ENCODE measurements around the gene TNIK. TPM values are rescaled to one million over a fixed set of nuclear protein-coding genes. Genes with fewer than 3 reads are reported as not detected.

The TNIK gene
- total RNA-seq, 1 donor from 2014 or later, result 17.0 TPM

DNA sequence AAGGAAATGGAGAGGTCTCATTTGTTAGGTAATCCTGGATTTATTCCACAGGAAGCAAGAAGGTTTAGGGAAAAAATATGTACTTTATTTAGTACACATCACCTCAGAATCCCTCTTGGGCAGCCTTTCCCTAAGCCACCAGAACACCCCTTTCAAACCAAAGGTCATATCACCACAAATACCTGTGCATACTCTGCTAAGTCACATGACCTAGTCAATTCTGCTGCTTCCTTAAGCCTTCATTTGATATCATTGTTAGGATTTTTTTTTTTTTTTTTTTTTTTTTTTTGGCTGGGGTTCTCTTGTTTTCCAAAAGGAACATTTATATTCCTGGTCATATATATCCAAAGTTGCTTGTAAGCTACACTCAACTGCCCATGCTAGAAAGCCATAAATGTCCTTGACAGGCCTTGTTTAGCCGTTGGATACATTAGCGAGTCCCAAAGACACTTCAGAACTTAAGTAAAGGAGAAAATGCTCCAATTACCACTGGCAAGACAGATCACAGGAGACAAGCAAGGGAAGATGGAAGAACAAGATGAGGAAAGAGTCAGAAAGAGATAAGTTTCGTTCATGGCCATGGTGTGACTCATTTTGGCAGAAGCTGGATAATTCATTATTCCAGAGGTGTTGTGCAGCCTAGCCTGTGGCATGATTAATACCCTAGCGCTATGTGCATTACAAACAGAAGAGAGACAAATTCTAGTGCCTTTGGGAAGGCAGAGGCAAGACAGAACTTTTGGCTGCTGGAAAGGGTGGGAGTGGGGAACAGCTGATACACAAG is 278.1 kb downstream of the TNIK start:
- DNase-seq (ENCODE audit: low read depth), result no peak
- Histone ChIP-seq H3K4me3 (ENCODE audit: low read depth, low read length) (no peak overlapping the region), H3K36me3 (ENCODE audit: control insufficient read depth, insufficient read depth, low read length) (no peaks in the 10 kb centered on the region), H3K27me3 (ENCODE audit: control insufficient read depth, insufficient read depth, low read length) (no peaks in the 10 kb centered on the region)
- TF ChIP-seq, protein P1, sequence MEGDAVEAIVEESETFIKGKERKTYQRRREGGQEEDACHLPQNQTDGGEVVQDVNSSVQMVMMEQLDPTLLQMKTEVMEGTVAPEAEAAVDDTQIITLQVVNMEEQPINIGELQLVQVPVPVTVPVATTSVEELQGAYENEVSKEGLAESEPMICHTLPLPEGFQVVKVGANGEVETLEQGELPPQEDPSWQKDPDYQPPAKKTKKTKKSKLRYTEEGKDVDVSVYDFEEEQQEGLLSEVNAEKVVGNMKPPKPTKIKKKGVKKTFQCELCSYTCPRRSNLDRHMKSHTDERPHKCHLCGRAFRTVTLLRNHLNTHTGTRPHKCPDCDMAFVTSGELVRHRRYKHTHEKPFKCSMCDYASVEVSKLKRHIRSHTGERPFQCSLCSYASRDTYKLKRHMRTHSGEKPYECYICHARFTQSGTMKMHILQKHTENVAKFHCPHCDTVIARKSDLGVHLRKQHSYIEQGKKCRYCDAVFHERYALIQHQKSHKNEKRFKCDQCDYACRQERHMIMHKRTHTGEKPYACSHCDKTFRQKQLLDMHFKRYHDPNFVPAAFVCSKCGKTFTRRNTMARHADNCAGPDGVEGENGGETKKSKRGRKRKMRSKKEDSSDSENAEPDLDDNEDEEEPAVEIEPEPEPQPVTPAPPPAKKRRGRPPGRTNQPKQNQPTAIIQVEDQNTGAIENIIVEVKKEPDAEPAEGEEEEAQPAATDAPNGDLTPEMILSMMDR (IDR thresholded peaks at IDR 0.05; ENCODE audit: insufficient read depth, low read length, poor library complexity, severe bottlenecking), result no peak

- H3K36me3 ChIP-seq (ENCODE audit: control insufficient read depth, insufficient read depth, low read length), result no peaks in the 10 kb centered on the region
- H3K27me3 ChIP-seq (ENCODE audit: control insufficient read depth, insufficient read depth, low read length), result no peaks in the 10 kb centered on the region
- TF ChIP-seq, protein P1 (IDR thresholded peaks at IDR 0.05; ENCODE audit: insufficient read depth, low read length, poor library complexity, severe bottlenecking), result no peak
- DNase-seq (ENCODE audit: low read depth), result no peak
- no peak overlapping the region for H3K4me3 ChIP-seq (ENCODE audit: low read depth, low read length)
Observed at GRCh38 chr3:171178714-171179113, 281.5 kb downstream of the TNIK start.

DNA sequence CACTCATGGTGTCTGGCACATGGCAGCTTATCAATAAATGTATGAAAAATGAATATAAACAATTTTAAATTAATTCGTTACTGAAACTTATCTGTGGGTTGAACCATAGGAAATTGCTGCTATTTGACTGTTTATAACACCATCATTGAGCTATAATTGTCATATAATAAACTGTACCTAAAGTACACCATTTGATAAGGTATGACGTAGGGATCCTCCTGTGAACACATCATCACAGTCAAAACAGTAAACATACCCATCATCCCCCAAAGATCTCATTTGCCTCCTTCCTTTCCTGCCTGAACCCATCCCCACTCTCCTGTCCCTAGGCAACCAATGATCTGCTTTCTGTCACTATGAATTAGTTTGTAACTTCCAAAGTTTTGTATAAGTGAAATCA is 282.7 kb downstream of the TNIK start:
- no peak for DNase-seq (ENCODE audit: low read depth)
- Histone ChIP-seq H3K4me3 (ENCODE audit: low read depth, low read length) (no peak overlapping the region), H3K27me3 (ENCODE audit: control insufficient read depth, insufficient read depth, low read length) (no peaks in the 10 kb centered on the region), H3K36me3 (ENCODE audit: control insufficient read depth, insufficient read depth, low read length) (no peaks in the 10 kb centered on the region)
- TF ChIP-seq, protein P1 (IDR thresholded peaks at IDR 0.05; ENCODE audit: insufficient read depth, low read length, poor library complexity, severe bottlenecking), result no peak

DNA sequence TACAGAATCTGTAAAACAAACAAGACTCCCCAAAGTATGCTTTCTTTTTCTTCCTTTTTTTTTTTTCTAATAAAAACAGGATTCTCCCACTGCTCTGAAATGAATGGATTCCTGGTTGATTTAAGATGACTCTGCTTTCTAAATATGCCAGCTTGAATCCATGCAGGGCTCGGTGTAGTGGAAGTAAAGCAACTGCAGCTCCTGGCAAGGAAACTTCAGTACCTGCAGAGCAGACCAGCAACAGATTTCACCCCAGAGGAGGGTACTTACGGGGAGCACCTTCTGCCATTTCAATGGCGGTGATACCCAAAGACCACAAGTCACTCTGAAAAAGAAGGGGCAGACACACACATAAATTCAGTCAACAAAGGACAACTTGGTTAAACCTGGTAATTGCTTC is 283.1 kb downstream of the TNIK start:
- DNase-seq (ENCODE audit: low read depth), result no peak
- no peak overlapping the region for H3K4me3 ChIP-seq (ENCODE audit: low read depth, low read length)
- H3K36me3 ChIP-seq (ENCODE audit: control insufficient read depth, insufficient read depth, low read length), result no peaks in the 10 kb centered on the region
- no peaks in the 10 kb centered on the region for H3K27me3 ChIP-seq (ENCODE audit: control insufficient read depth, insufficient read depth, low read length)
- TF ChIP-seq, protein P1 (IDR thresholded peaks at IDR 0.05; ENCODE audit: insufficient read depth, low read length, poor library complexity, severe bottlenecking), result no peak

DNA sequence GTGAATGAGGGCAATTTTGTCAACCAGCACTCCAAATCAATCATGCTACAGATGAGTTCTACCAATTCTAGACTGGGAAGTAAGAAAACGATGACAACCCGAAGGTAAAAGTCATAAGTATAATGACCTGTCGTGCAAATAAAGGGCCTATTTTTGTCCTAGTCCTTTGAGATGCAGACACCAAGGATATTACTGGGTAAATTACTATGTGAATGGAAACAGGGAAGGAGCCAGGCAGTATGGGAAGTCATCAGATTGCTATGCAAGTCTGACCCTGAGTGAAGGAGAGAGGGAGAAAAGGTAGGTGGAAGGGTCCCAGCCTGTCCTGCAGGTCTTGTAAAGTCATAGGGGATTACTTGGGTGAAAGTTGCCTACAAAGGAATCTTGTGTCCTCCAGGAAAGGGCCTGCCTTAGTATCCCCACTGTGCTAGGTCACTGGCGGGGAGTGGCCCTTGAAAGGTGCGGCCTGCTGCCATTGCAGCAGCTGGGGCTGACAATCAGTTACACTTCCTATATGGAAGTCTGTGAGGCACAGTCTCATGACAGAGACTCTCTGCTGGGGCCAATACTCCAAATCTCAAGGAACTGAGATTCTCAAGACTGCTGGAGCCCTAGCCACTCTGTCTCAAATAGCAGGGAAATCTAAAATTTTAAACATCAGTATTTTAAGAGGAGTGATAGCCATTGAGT is 283.8 kb downstream of the TNIK start:
- H3K4me3 ChIP-seq (ENCODE audit: low read depth, low read length), result no peak overlapping the region
- TF ChIP-seq, protein P1 (IDR thresholded peaks at IDR 0.05; ENCODE audit: insufficient read depth, low read length, poor library complexity, severe bottlenecking), result no peak

More for the DNA sequence above, 283.8 kb downstream of the TNIK start:
- no peaks in the 10 kb centered on the region for H3K36me3 ChIP-seq (ENCODE audit: control insufficient read depth, insufficient read depth, low read length)
- no peak for DNase-seq (ENCODE audit: low read depth)
- H3K27me3 ChIP-seq (ENCODE audit: control insufficient read depth, insufficient read depth, low read length), result no peaks in the 10 kb centered on the region

All from kidney epithelial cell (primary cell).